ENCODE measurements around the gene PLAC1.

GRCh38 chrX:134608153-134608552 lies 50.1 kb downstream of the PLAC1 start:
- no peak for TF ChIP-seq EZH2phosphoT487 (IDR thresholded peaks at IDR 0.05; ENCODE audit: unreplicated experiment)
- TF ChIP-seq, protein P1, sequence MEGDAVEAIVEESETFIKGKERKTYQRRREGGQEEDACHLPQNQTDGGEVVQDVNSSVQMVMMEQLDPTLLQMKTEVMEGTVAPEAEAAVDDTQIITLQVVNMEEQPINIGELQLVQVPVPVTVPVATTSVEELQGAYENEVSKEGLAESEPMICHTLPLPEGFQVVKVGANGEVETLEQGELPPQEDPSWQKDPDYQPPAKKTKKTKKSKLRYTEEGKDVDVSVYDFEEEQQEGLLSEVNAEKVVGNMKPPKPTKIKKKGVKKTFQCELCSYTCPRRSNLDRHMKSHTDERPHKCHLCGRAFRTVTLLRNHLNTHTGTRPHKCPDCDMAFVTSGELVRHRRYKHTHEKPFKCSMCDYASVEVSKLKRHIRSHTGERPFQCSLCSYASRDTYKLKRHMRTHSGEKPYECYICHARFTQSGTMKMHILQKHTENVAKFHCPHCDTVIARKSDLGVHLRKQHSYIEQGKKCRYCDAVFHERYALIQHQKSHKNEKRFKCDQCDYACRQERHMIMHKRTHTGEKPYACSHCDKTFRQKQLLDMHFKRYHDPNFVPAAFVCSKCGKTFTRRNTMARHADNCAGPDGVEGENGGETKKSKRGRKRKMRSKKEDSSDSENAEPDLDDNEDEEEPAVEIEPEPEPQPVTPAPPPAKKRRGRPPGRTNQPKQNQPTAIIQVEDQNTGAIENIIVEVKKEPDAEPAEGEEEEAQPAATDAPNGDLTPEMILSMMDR (conservative IDR thresholded peaks at IDR 0.05; ENCODE audit: low read depth in 2 of 2): no peak
- TF ChIP-seq REST (IDR thresholded peaks at IDR 0.05; ENCODE audit: unreplicated experiment): no peak
- no peak for TF ChIP-seq CREB1 (CRISPR knock-in tag; IDR thresholded peaks at IDR 0.05; ENCODE audit: low read depth)
- TF ChIP-seq EZH2 (IDR thresholded peaks at IDR 0.05; ENCODE audit: low read depth, unreplicated experiment): no peak
- TF ChIP-seq POLR2AphosphoS5 (IDR thresholded peaks at IDR 0.05; ENCODE audit: low read depth): no peak
- TF ChIP-seq JUNB (IDR thresholded peaks at IDR 0.05; ENCODE audit: unreplicated experiment): no peak
- TF ChIP-seq, protein P2, sequence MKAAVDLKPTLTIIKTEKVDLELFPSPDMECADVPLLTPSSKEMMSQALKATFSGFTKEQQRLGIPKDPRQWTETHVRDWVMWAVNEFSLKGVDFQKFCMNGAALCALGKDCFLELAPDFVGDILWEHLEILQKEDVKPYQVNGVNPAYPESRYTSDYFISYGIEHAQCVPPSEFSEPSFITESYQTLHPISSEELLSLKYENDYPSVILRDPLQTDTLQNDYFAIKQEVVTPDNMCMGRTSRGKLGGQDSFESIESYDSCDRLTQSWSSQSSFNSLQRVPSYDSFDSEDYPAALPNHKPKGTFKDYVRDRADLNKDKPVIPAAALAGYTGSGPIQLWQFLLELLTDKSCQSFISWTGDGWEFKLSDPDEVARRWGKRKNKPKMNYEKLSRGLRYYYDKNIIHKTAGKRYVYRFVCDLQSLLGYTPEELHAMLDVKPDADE (IDR thresholded peaks at IDR 0.05): no peak
- TF ChIP-seq ZNF114 (CRISPR knock-in tag; IDR thresholded peaks at IDR 0.05): no peak
- no peak for TF ChIP-seq ZNF331 (CRISPR knock-in tag; IDR thresholded peaks at IDR 0.05; ENCODE audit: low read depth)
